Measurements from ENCODE around the gene AJAP1.

DNA sequence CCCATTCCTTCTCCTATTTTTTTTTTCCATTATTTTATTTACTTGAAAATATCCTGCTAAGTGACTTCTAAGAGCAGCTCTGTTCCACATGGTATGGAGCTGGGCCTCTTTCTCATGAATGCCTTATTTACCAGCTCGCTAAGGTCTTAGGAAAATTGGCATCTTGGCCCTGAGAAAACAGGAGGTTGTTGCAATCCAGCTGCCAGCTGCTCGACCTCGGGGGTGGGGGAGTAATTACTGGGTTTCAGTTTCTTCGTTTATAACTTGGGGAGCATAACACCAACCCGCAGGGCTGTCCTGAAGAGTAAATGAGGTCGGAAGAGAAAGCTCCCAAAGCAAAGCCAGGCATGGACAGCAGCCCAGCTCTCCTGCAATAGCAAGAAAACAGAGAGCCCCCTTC is 176.3 kb downstream of the AJAP1 start:
- no peak for TF ChIP-seq SUZ12 (IDR thresholded peaks at IDR 0.05)
- TF ChIP-seq FOXA1 (IDR thresholded peaks at IDR 0.05) = no peak
- TF ChIP-seq SP1 (IDR thresholded peaks at IDR 0.05) = no peak
- TF ChIP-seq FOXM1 (IDR thresholded peaks at IDR 0.05; ENCODE audit: borderline replicate concordance) = no peak
- TF ChIP-seq ZNF384 (IDR thresholded peaks at IDR 0.05) = no peak
- TF ChIP-seq NFRKB (IDR thresholded peaks at IDR 0.05) = no peak
- TF ChIP-seq BHLHE40 (IDR thresholded peaks at IDR 0.05; ENCODE audit: borderline replicate concordance) = no peak
- TF ChIP-seq CTBP1 (IDR thresholded peaks at IDR 0.05; ENCODE audit: borderline replicate concordance) = no peak

Data from HEK293T (cell line).